ENCODE results near the gene SRSF11. TPM values are rescaled to one million over a fixed set of nuclear protein-coding genes. Genes with fewer than 3 reads are reported as not detected.

Gene SRSF11
- total RNA-seq, 1 donor from 2014 or later, result 281 TPM

DNA sequence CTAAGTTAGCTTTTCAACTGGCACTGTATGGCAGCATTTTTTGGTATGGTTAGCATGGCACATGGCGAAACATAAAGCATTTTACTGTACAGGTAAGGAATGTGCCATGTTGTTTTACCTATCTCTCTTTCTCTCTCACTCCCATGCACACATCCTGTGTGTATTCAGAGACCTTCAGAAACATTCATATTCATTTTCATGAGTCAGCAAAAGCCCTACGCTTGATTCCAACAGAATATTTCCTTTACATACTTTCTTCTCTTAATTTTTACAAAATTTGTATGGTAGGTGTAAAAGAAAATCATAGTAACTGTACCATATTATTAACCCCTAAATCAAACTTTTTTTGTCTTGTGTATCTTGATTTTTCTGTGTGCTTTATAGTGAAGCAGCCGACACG is 10.3 kb downstream of the SRSF11 start:
- Mint-ChIP-seq H3K4me3 (no peak overlapping the region), H3K27me3 (ENCODE audit: insufficient read depth, low read depth) (no peaks in the 10 kb centered on the region), H3K27ac (no peak overlapping the region), H3K9me3 (no peaks in the 10 kb centered on the region), H3K36me3 (peaks cover 32% of the 10 kb centered on the region), H3K4me1 (no peaks in the 10 kb centered on the region)
- Histone ChIP-seq H3K4me3 (no peak overlapping the region), H4K20me1 (ENCODE audit: low read depth) (peaks cover 52% of the 10 kb centered on the region), H3K27me3 (no peaks in the 10 kb centered on the region), H3K36me3 (peaks cover 59% of the 10 kb centered on the region), H3K4me1 (no peaks in the 10 kb centered on the region), H3K4me2 (no peak overlapping the region), H3K9me3 (ENCODE audit: low read depth) (no peaks in the 10 kb centered on the region), H3K9ac (no peak overlapping the region), H2AFZ (replicated peaks) (no peak overlapping the region), H3K79me2 (ENCODE audit: low read depth) (peaks cover 79% of the 10 kb centered on the region), H3K27ac (no peak overlapping the region), H3F3A (ENCODE audit: low read depth) (no peaks in the 10 kb centered on the region)
- TF ChIP-seq EZH2 (IDR thresholded peaks at IDR 0.05) (no peak), CTCF (IDR thresholded peaks at IDR 0.05) (no peak), EZH2phosphoT487 (IDR thresholded peaks at IDR 0.05) (no peak)
- no peak for DNase-seq (ENCODE audit: low spot score)

GRCh38 chr1:70234733-70235132 is 13.6 kb downstream of the SRSF11 start:
- no peak overlapping the region for H3K27ac Mint-ChIP-seq

GRCh38 chr1:70239940-70240339 is 18.8 kb downstream of the SRSF11 start:
- Mint-ChIP-seq H3K27me3 (ENCODE audit: insufficient read depth, low read depth) (no peaks in the 10 kb centered on the region), H3K27ac (no peak overlapping the region), H3K4me3 (no peak overlapping the region), H3K4me1 (no peaks in the 10 kb centered on the region), H3K36me3 (peaks cover 36% of the 10 kb centered on the region), H3K9me3 (no peaks in the 10 kb centered on the region)
- Histone ChIP-seq H3K4me3 (no peak overlapping the region), H3K9ac (no peak overlapping the region), H3K27me3 (no peaks in the 10 kb centered on the region), H3K9me3 (ENCODE audit: low read depth) (no peaks in the 10 kb centered on the region), H3K36me3 (peaks cover 58% of the 10 kb centered on the region), H4K20me1 (ENCODE audit: low read depth) (peaks cover 38% of the 10 kb centered on the region), H2AFZ (replicated peaks) (no peak overlapping the region), H3K4me1 (no peaks in the 10 kb centered on the region), H3K4me2 (no peak overlapping the region), H3K79me2 (ENCODE audit: low read depth) (peaks cover 22% of the 10 kb centered on the region), H3K27ac (no peak overlapping the region), H3F3A (ENCODE audit: low read depth) (no peaks in the 10 kb centered on the region)
- DNase-seq (ENCODE audit: low spot score), result no peak
- TF ChIP-seq EZH2phosphoT487 (IDR thresholded peaks at IDR 0.05), result no peak
- no peak for TF ChIP-seq EZH2 (IDR thresholded peaks at IDR 0.05)
- no peak for TF ChIP-seq CTCF (IDR thresholded peaks at IDR 0.05)

More at GRCh38 chr1:70234733-70235132, 13.6 kb downstream of the SRSF11 start:
- H3K4me2 ChIP-seq, result no peak overlapping the region
- H2AFZ ChIP-seq (replicated peaks), result no peak overlapping the region
- DNase-seq (ENCODE audit: low spot score), result no peak
- Mint-ChIP-seq H3K36me3 (peaks cover 35% of the 10 kb centered on the region), H3K4me3 (no peak overlapping the region), H3K9me3 (no peaks in the 10 kb centered on the region), H3K4me1 (no peaks in the 10 kb centered on the region), H3K27me3 (ENCODE audit: insufficient read depth, low read depth) (no peaks in the 10 kb centered on the region)
- H3K4me1 ChIP-seq, result no peaks in the 10 kb centered on the region
- H3K27me3 ChIP-seq, result no peaks in the 10 kb centered on the region
- no peak overlapping the region for H3K9ac ChIP-seq
- no peak for TF ChIP-seq CTCF (IDR thresholded peaks at IDR 0.05)
- TF ChIP-seq EZH2phosphoT487 (IDR thresholded peaks at IDR 0.05), result no peak
- no peak for TF ChIP-seq EZH2 (IDR thresholded peaks at IDR 0.05)
- no peaks in the 10 kb centered on the region for H3F3A ChIP-seq (ENCODE audit: low read depth)
- H3K79me2 ChIP-seq (ENCODE audit: low read depth), result peaks cover 61% of the 10 kb centered on the region
- H4K20me1 ChIP-seq (ENCODE audit: low read depth), result peaks cover 37% of the 10 kb centered on the region
- H3K27ac ChIP-seq, result no peak overlapping the region
- H3K9me3 ChIP-seq (ENCODE audit: low read depth), result no peaks in the 10 kb centered on the region
- no peak overlapping the region for H3K4me3 ChIP-seq
- H3K36me3 ChIP-seq, result peaks cover 61% of the 10 kb centered on the region

Measured in neural progenitor cell (in vitro differentiated cells).